ENCODE data around the gene ZNF90. TPM values are rescaled to one million over a fixed set of nuclear protein-coding genes. Genes with fewer than 3 reads are reported as not detected.

The ZNF90 gene
- total and polyA plus RNA-seq, 10 of the 15 experiments (the other 5 are each of a cell fraction or from before 2014, with no cell fraction given) = 0.06 to 1.3 (median 0.18) TPM; not detected in 1

DNA sequence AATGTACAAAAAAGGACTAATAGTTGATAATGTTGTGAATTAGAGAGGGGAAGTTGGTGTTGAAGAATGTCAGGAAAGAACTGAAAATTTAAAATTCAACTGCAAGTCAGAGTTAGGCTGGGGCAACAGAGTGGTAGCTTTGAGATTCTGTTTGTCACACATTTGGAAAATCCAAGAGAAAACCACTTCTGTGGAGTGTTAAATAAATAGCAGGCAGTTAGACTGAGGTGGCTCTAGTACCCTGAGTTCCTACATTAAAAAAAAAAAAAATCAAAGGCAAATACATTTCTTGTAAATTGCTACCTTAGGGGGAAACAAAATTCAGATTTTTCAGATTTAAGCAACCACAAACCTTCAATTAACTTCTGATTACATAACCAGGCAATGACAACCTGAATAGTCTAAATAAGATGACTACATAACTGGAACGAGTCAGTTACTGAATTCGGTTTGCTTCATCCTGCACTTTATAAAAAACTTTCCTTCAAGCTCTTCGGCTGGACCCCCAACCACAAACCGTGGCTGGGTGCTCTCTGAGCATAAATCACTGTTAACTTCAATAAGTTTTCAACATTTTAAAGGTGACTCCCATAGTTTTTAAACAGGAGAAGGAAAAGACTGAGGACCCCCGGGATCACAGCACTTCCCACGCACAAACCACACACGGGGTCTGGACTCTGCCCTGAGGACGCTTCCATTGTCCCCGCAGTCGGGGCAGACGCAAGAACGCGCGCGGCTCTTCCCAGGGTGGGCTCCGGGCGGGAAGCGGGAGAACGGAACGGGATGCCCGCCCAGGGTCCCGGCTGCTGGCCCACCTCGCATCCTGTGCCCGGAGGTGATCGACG is 39.2 kb upstream of the ZNF90 start:
- peak overlapping the region; percentile 57; the same call in 1 of the 2 replicates for H3K4me3 ChIP-seq
- no peaks in the 10 kb centered on the region for H3K27me3 ChIP-seq (replicated peaks in 1 of 2; ENCODE audit: control insufficient read depth in 2 of 2, insufficient read depth in 2 of 2, low read length in 1 of 2)
- H3K9me3 ChIP-seq (replicated peaks; ENCODE audit: control insufficient read depth, insufficient read depth, low read length) = no peaks in the 10 kb centered on the region; the same call in 1 of the 3 replicates
- no peak for DNase-seq (ENCODE audit: low read depth, low spot score)
- SMC1A ChIA-PET (ENCODE audit: uncharacterized antibody, unreplicated experiment) = interaction anchor here (0.6 kb wide), 1 partner anchor 328 kb away, joined by 5 read pairs; no protein-coding TSS in a partner anchor
- no peaks in the 10 kb centered on the region for H3K36me3 ChIP-seq (ENCODE audit: control insufficient read depth in 2 of 2, insufficient read depth in 2 of 2, low read length in 1 of 2)
- no peaks in the 10 kb centered on the region for H4K20me1 ChIP-seq (ENCODE audit: control insufficient read depth, insufficient read depth)
- no peak overlapping the region for H3K9ac ChIP-seq (ENCODE audit: control insufficient read depth, insufficient read depth, low read length)
- no peak for ATAC-seq
- no peak for FAIRE-seq
- in situ Hi-C loops (cut with MboI) (no loop called here), intact Hi-C loops (cut with micrococcal nuclease; ENCODE audit: unreplicated experiment) (no loop called here)
- POLR2A ChIA-PET = no interaction called here
- WGBS (ENCODE audit: insufficient coverage, insufficient replicate concordance, low lambda C conversion rate, missing lambda C conversion rate) = 3% methylated on average over 15 of the region's 26 CpGs
- H3K4me1 ChIP-seq (ENCODE audit: control insufficient read depth, insufficient read depth, low read length) = no peaks in the 10 kb centered on the region
- H3K79me2 ChIP-seq (ENCODE audit: control insufficient read depth, insufficient read depth, low read length) = no peaks in the 10 kb centered on the region
- CTCF ChIA-PET = no interaction called here
- H2AFZ ChIP-seq (ENCODE audit: control insufficient read depth, low read depth, low read length) = no peak overlapping the region; the same call in 1 of the 2 replicates
- no peak overlapping the region for H3K27ac ChIP-seq (ENCODE audit: control insufficient read depth, insufficient read depth)
- no peak overlapping the region for H3K4me2 ChIP-seq (ENCODE audit: control insufficient read depth, insufficient read depth)
- BruUV-seq (replicated peaks) = no TSS peak
- RAD21 ChIA-PET (ENCODE audit: unreplicated experiment) = interaction anchor here (0.6 kb wide), 1 partner anchor 346 kb away, joined by 3 read pairs; no protein-coding TSS in a partner anchor
- TF ChIP-seq, protein P1, sequence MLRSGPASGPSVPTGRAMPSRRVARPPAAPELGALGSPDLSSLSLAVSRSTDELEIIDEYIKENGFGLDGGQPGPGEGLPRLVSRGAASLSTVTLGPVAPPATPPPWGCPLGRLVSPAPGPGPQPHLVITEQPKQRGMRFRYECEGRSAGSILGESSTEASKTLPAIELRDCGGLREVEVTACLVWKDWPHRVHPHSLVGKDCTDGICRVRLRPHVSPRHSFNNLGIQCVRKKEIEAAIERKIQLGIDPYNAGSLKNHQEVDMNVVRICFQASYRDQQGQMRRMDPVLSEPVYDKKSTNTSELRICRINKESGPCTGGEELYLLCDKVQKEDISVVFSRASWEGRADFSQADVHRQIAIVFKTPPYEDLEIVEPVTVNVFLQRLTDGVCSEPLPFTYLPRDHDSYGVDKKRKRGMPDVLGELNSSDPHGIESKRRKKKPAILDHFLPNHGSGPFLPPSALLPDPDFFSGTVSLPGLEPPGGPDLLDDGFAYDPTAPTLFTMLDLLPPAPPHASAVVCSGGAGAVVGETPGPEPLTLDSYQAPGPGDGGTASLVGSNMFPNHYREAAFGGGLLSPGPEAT (IDR thresholded peaks at IDR 0.05; ENCODE audit: low read depth) = no peak
- TF ChIP-seq RB1 (IDR thresholded peaks at IDR 0.05; ENCODE audit: borderline replicate concordance) (no peak), SPI1 (IDR thresholded peaks at IDR 0.05; ENCODE audit: borderline replicate concordance, insufficient read depth, low read depth, low read length) (no peak), LARP7 (IDR thresholded peaks at IDR 0.05) (no peak), RBBP5 (conservative IDR thresholded peaks at IDR 0.05) (no peak), KAT2A (conservative IDR thresholded peaks at IDR 0.05; ENCODE audit: control insufficient read depth, low read depth, low read length) (no peak), ZSCAN29 (IDR thresholded peaks at IDR 0.05) (no peak), KDM1A (IDR thresholded peaks at IDR 0.05; ENCODE audit: borderline replicate concordance) (no peak), POU2F2 (IDR thresholded peaks at IDR 0.05; ENCODE audit: borderline replicate concordance, low read depth, low read length) (no peak), ZNF207 (IDR thresholded peaks at IDR 0.05; ENCODE audit: borderline replicate concordance) (no peak), EZH2 (IDR thresholded peaks at IDR 0.05; ENCODE audit: borderline replicate concordance, control insufficient read depth, low read depth, low read length) (no peak), RFX5 (IDR thresholded peaks at IDR 0.05; ENCODE audit: low read depth, low read length) (no peak), GABPA (IDR thresholded peaks at IDR 0.05; ENCODE audit: low read depth) (no peak), BACH1 (IDR thresholded peaks at IDR 0.05; ENCODE audit: borderline replicate concordance) (no peak)
- TF ChIP-seq, protein P2, sequence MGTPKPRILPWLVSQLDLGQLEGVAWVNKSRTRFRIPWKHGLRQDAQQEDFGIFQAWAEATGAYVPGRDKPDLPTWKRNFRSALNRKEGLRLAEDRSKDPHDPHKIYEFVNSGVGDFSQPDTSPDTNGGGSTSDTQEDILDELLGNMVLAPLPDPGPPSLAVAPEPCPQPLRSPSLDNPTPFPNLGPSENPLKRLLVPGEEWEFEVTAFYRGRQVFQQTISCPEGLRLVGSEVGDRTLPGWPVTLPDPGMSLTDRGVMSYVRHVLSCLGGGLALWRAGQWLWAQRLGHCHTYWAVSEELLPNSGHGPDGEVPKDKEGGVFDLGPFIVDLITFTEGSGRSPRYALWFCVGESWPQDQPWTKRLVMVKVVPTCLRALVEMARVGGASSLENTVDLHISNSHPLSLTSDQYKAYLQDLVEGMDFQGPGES (IDR thresholded peaks at IDR 0.05) = no peak
- TF ChIP-seq, protein P3, sequence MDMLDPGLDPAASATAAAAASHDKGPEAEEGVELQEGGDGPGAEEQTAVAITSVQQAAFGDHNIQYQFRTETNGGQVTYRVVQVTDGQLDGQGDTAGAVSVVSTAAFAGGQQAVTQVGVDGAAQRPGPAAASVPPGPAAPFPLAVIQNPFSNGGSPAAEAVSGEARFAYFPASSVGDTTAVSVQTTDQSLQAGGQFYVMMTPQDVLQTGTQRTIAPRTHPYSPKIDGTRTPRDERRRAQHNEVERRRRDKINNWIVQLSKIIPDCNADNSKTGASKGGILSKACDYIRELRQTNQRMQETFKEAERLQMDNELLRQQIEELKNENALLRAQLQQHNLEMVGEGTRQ (IDR thresholded peaks at IDR 0.05; ENCODE audit: borderline replicate concordance, low read depth, low read length) = no peak
- TF ChIP-seq, protein P4, sequence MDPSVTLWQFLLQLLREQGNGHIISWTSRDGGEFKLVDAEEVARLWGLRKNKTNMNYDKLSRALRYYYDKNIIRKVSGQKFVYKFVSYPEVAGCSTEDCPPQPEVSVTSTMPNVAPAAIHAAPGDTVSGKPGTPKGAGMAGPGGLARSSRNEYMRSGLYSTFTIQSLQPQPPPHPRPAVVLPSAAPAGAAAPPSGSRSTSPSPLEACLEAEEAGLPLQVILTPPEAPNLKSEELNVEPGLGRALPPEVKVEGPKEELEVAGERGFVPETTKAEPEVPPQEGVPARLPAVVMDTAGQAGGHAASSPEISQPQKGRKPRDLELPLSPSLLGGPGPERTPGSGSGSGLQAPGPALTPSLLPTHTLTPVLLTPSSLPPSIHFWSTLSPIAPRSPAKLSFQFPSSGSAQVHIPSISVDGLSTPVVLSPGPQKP (IDR thresholded peaks at IDR 0.05; ENCODE audit: low read depth, low read length) = no peak
- TF ChIP-seq, protein P5, sequence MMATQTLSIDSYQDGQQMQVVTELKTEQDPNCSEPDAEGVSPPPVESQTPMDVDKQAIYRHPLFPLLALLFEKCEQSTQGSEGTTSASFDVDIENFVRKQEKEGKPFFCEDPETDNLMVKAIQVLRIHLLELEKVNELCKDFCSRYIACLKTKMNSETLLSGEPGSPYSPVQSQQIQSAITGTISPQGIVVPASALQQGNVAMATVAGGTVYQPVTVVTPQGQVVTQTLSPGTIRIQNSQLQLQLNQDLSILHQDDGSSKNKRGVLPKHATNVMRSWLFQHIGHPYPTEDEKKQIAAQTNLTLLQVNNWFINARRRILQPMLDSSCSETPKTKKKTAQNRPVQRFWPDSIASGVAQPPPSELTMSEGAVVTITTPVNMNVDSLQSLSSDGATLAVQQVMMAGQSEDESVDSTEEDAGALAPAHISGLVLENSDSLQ (IDR thresholded peaks at IDR 0.05) = no peak

Data from GM12878 (cell line).